HG03354 (cell line): ENCODE data around the gene LY86.

Source experiments
- ATAC-seq: cut with Tn5 transposase; IDR thresholded peaks from one replicate; pipeline ENCODE4 v1.9.1; 2021; ENCODE audit warnings: mild to moderate bottlenecking; ENCODE audit not compliant: unreplicated experiment, poor library complexity, severe bottlenecking

LY86 gene

DNA sequence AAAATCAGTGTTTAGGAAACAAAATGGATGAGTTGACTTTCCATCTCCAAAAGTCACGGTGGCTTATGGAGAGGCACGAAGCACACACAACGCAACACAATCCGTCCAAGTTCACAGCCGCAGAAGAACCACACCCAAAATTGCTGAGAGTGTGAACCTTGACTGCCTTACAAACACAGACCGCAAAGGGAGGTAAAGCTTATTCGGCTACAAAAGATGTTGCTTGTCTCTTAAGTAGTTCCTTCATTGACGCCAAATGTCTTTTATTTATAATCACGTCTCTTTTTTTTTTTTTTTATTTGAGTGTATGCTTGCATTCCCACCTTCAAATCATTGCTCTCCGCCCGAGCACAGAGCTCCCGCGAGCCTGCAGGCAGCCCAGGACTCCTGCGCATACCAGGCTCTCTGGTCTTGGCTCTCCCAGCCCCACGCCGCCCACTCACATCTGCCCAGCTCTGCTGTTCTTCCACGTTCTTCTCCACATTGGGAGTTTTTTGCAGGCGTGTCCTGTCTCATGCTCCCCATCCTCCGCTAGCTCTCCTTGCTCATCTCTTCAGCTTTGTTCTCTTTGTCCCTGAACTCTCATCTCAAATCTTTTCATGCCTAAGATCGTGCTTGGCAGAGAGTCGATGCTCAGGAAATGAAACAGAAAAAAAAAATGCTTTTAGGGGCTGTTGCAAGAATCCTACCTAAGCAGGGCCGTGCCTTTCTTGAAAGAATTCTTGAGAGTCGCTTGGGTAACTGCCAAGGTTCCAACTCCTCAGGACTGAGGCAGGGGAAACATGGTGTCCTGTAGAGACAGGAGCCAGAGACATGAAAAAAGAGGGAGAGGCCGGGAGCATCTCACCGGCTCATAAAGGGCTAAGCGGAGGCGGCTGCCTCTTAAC lies 25.8 kb downstream of the LY86 start:
- no peak for ATAC-seq

DNA sequence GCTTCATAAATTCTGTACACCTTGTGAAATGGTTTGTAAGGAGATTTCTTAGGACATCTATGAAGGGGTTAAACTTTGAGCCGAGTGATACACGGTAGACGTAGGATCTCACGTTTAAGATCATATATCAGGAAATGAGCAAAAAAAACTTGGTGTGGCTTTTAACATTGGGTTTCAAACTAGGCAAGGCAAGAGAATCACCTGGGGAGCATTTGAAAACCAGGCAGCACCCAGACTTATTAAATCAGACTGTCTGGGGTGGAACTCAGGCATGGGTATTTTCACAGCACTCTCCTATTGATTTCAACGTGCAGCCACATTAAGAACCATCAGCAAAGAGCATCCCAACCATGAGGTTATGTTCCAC lies 26.4 kb downstream of the LY86 start:
- no peak for ATAC-seq

- peak; percentile 74 for ATAC-seq
Measured at GRCh38 chr6:6616656-6617055, 28.1 kb downstream of the LY86 start.

DNA sequence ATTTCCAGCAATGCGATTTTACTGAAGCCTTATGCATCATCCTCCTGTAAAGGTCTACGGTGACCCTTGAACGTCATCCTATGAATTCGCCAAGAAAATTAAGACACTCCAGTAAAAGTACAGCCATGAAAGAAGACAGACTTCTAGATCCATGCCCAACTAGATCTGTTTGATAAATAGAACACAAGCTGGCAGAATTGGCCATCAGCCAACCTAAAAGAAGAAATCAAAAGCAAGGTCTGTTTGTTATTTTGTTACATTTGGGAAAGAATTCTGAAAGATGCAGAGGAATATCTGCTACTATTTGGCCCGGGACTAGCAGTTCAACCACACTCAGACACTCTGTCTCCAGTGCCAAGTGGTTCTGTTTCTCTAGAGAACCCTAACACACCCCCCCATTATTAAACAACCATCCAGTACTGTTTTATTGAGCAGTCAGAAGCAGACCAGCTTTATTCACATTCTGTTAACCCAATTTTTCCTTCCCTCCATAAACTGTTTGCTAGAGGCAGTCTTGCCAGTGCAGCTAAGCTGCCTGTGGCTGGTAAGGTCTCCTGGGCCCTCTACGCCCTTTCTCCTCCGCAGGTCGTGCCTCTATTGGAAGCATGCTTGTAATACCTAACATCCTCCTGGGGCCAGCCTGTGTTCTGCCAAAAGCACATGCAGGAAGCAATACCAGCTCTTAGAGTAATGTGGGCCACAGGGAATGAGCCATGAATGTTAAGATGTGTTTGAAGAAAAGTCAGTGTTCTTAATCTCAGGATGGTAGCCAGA lies 30.7 kb downstream of the LY86 start:
- ATAC-seq = no peak

DNA sequence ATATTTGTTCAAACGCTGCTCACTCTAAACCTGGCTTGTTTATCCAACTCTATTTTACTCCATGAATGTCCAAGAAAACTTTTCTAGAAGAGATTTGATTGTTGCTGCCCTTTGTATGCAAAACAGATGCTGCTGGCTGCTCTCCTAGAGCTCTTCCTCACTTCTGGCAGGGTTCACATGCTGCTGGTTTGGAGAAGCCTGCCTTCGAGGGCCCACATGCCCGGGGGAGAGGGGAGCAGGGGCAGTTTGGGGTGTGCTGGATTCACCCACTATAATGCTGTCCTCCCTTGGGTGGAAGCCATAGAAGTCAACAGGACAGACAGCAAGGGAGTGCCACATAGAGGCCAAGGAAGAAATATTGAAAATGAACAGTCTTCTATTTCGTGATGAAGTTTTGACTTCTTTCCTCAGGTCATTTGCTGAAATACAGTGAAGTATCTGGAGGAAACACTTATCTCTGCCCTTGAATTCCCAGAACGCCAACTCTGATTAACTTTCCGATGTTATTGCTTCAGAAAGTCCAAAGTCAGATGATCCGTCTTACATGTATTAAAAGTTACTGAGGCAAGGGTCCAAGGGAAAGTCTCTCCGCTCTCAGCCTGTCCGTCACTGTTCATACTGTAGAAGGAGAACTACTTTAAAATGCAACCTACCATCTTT lies 32.4 kb downstream of the LY86 start:
- no peak for ATAC-seq

DNA sequence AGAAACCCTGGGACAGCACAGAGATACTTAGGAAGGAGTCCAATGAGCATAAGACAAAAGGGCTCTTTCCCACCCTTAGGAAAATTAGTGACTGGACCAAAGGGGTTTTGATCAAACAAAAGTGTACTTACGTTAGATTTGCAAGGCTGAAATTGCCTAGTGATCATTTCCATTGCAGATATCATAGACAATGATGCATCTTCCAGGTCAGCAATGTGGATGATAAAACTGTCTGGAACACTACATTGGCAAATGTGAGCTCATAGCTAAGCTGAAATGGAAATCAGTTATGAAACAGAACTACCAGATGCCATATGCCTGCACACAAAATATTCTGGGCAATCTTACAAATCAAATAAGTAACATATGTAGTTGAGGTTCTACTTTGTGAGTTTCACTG lies 34.0 kb downstream of the LY86 start:
- no peak for ATAC-seq

GRCh38 chr6:6623553-6623952 lies 35.0 kb downstream of the LY86 start:
- ATAC-seq = no peak

DNA sequence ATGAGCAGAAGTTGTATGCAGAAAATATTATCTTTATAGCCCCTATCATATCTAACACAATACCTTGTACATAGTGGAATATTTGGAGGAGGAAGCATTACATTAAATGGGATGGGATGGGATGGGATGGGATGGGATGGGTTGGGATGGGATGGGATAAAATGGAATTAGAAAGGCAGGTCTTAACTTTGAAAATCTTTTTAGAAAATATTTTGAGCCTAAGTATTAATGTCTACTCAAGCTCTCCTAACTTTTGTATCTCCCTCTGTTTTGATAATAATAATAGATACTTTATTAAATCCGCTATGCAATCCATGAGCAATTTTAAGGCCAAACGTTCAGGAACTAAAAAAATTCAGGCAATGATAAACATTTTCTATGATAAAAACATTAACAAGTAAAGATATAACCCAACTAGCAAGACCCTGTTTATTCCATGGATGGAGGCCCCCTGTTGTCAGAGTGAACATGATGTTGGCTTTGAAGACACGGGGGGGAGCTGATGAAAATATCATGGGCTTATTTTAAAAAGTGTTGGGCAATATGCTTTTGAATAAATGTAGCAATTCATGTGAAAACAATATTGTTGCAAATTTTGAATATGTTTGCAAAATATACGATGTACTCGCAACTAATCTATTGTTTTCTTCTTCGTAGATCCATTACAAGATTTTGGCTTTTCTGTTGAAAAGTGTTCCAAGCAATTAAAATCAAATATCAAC lies 35.9 kb downstream of the LY86 start:
- no peak for ATAC-seq

DNA sequence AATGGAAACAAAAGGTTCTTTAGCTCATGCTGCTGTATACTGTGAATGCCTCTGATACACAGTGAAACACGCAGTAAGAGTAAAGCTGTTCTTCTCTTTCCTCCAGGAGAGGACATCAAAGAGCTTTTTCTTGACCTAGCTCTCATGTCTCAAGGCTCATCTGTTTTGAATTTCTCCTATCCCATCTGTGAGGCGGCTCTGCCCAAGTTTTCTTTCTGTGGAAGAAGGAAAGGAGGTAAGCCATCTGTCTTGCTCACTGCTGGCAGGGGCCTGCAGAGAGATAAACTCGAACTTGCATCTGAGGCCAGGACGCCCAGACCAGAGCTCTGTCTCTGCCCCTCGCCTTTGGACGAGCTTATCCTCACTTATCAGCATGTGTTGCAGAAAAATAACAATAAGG lies 37.7 kb downstream of the LY86 start:
- no peak for ATAC-seq

DNA sequence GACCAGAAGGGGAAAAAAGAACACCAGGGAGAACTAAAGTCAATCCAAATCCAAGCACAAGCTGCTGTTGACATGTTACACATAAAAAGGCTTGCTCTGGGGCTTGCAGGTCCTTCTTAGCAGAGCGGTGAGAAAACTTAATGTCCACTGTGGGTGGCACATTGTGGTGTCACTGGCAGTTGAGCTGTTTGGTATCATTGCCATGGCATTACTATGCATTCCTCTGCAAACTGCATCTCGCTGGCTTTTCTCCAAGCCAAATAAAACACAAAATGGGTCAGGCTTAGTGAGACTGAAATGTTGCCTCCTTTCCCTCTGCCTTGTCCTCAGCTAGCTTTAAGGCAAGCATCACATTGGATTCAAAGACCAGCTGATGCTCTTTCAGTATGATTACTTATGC lies 40.9 kb downstream of the LY86 start:
- ATAC-seq = no peak

- ATAC-seq = no peak
Measured at GRCh38 chr6:6631053-6631452, 42.5 kb downstream of the LY86 start.

DNA sequence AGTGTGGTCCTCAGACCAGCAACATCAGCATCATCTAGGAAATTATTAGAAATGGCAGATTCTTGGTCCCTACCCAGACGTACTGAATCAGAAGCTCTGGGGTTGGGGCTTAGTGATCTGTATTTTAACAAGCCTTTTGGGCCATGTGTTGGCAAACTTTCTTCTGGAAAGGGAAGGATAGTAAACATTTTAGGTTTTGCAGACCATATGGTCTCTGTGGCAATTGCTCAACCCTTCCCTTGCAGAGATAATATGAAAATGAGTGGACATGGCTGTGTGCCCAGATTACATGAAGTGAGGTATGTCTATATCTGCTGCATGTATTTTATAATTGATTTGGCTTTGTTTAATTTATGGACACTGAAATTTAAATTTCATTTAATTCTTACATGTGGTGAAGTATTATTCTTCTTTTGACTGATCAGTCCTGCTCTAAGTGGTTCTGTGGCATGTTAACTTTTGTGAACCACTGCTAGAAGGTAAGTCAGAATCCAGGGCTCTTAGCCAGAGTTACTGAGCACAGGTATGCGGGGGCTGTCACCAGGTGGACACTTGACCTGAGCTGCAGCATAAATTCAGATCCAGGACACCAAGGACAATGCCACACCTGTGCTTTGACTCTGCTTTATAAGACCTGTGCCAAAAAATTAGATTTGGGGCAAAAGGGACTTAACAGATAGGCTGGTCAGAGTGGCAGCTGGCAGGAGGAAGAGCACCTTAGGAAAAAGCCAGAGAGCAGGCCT lies 43.2 kb downstream of the LY86 start:
- ATAC-seq = no peak

GRCh38 chr6:6633898-6634734 lies 45.6 kb downstream of the LY86 start:
- ATAC-seq = no peak

GRCh38 chr6:6634735-6635075 lies 46.2 kb downstream of the LY86 start:
- no peak for ATAC-seq

GRCh38 chr6:6635291-6635690 lies 46.8 kb downstream of the LY86 start:
- peak; percentile 64 for ATAC-seq

DNA sequence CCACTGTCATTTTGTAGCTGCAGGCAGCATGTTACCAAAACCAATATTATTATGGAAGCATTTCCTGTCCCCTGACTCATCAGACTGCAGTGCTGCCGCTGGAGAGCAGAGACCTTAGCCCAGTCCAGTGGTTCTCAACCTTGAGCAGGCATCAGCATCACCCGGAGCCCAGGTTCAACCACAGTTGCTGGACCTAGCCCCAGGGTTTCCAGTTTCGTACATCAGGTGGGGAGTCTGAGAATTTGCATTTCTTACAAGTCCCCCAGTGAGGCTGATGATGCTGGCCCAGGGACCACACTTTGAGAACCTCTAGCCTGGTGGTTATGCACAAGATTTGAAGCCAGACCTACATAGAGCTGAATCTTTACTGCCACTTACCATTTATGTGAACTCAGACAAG lies 47.3 kb downstream of the LY86 start:
- ATAC-seq = peak; percentile 67

DNA sequence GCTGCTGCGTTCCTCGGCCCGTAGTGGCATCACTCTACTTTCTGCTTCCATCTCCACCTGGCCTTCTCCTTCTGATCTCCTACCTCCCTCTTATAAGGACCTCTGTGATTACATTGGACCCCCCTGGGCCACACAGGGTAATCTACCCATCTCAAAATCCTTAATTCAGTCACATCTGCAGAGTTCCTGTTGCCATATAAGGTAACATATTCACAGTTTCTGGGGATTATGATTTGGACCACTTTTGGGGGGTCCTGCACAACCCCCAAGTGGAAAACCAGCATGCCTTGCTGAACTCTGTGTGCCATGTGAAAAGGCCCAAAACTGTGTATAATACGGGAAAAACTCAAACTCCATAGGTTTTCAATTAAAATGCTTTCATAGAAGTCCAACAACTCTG lies 51.1 kb downstream of the LY86 start:
- ATAC-seq = no peak

DNA sequence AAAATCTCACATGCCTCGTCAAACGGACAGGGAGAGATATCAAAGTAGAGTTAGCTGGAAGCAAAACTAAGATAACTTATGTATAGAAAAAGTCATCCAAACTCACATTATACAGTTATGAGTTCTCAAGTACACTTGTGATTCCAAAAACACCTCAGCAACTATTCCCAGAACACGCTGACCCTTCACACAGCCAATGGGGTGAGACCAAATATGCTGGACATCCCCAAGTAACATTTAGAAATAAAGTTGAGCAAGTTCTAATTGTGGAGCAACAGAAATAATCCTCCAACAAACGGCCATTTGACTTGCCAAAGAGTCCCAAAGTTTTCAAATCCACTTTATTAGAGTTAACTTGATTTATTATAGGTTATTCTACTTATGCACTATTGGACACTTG lies 52.4 kb downstream of the LY86 start:
- no peak for ATAC-seq

DNA sequence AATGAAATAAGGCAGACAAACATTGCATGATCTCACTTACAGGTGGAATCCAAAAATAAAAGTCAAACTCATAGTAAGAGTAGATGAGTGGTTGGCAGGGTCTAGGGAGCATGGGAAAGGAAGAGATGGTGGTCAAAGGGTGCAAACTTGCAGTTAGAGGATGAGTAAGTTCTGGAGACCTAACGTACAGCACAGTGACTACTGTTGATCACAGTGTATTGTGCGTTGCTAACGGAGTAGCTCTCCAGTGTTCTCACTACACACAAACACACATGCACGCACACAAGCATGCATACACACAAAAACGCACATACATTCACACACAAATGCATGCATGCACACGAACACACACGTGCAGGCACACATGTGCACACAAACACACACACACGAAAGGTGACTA lies 54.9 kb downstream of the LY86 start:
- ATAC-seq = peak; percentile 89
